ENCODE measurements around the gene DCAF17. TPM values are rescaled to one million over a fixed set of nuclear protein-coding genes. Genes with fewer than 3 reads are reported as not detected.

DCAF17 gene
- total and polyA plus RNA-seq, 2 of the 13 experiments (the other 11 are each of a cell fraction or from before 2014, with no cell fraction given): 13.7 to 30.0 TPM

DNA sequence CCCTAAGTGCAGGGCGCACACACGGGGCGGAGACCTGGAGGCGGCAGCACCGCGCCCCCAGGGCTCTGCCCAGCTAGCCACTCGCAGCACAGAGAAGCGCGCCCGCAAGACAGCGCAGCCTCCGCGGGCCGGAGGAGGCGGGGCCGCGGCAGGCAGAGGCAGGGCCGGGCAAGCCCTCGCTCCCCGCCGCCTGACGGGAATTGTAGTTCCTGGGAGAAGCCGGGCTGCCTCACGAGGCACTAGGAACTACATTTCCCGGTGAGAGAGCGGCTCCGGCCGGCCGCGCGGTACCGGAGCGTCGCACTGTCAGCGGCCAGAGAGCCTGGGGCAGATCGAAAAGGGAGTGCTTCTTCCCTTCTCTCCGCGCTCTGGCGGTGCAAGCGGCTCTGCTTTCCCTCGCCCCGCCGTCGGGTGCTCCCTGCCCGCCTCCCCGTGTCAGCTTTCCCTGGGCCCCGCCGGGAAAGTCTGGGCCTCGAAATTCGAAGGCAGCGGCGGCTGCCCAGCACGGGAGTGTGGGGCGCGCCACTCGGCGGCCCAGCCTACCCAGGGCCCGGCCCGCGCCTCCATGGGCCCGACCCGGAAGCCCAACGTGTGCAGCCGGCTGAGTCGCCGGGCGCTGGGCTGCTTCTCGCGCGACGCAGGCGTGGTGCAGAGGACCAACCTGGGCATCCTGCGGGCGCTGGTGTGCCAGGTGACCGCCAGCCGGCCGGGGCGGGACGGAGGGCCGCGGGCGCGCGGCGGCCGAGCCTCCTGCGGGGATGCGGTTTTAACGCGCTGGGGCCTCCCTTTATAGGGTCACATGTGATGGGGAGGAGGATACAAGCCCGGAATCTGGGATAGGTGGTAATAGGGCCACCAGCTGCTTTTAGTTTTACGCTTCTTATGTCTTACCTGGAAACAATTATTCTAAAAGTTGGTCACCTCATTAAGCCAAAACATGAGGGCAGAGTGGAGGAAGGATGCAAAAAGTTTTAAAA lies at the start of gene DCAF17 (continued):
- peak; percentile 94 for TF ChIP-seq NRL (CRISPR knock-in tag; IDR thresholded peaks at IDR 0.05; ENCODE audit: borderline replicate concordance)
- no peak; the same call in 1 of the 2 replicates for TF ChIP-seq ZNF775 (CRISPR knock-in tag; IDR thresholded peaks at IDR 0.05; ENCODE audit: borderline replicate concordance)
- TF ChIP-seq ZNF121 (CRISPR knock-in tag; IDR thresholded peaks at IDR 0.05): peak; percentile 29; the same call in 1 of the 2 replicates
- TF ChIP-seq, protein P1, sequence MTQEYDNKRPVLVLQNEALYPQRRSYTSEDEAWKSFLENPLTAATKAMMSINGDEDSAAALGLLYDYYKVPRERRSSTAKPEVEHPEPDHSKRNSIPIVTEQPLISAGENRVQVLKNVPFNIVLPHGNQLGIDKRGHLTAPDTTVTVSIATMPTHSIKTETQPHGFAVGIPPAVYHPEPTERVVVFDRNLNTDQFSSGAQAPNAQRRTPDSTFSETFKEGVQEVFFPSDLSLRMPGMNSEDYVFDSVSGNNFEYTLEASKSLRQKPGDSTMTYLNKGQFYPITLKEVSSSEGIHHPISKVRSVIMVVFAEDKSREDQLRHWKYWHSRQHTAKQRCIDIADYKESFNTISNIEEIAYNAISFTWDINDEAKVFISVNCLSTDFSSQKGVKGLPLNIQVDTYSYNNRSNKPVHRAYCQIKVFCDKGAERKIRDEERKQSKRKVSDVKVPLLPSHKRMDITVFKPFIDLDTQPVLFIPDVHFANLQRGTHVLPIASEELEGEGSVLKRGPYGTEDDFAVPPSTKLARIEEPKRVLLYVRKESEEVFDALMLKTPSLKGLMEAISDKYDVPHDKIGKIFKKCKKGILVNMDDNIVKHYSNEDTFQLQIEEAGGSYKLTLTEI (CRISPR knock-in tag; conservative IDR thresholded peaks at IDR 0.05): no peak
- TF ChIP-seq, protein P2, sequence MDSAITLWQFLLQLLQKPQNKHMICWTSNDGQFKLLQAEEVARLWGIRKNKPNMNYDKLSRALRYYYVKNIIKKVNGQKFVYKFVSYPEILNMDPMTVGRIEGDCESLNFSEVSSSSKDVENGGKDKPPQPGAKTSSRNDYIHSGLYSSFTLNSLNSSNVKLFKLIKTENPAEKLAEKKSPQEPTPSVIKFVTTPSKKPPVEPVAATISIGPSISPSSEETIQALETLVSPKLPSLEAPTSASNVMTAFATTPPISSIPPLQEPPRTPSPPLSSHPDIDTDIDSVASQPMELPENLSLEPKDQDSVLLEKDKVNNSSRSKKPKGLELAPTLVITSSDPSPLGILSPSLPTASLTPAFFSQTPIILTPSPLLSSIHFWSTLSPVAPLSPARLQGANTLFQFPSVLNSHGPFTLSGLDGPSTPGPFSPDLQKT (CRISPR knock-in tag; IDR thresholded peaks at IDR 0.05; ENCODE audit: borderline replicate concordance): peak; percentile 75; the same call in 1 of the 2 replicates
- no peak for TF ChIP-seq TMF1 (CRISPR knock-in tag; IDR thresholded peaks at IDR 0.05; ENCODE audit: low read depth)
- 0 out of 2 replicates have a peak, but pooled peaks have one; percentile 38 for TF ChIP-seq NCOA2 (CRISPR knock-in tag; IDR thresholded peaks at IDR 0.05)
- peak; percentile 81 for TF ChIP-seq HNRNPK (IDR thresholded peaks at IDR 0.05; ENCODE audit: low read depth, low read length, poor library complexity, severe bottlenecking)
- peak; percentile 82 for TF ChIP-seq SPEN (CRISPR knock-in tag; IDR thresholded peaks at IDR 0.05; ENCODE audit: low read depth)
- TF ChIP-seq, protein P3, sequence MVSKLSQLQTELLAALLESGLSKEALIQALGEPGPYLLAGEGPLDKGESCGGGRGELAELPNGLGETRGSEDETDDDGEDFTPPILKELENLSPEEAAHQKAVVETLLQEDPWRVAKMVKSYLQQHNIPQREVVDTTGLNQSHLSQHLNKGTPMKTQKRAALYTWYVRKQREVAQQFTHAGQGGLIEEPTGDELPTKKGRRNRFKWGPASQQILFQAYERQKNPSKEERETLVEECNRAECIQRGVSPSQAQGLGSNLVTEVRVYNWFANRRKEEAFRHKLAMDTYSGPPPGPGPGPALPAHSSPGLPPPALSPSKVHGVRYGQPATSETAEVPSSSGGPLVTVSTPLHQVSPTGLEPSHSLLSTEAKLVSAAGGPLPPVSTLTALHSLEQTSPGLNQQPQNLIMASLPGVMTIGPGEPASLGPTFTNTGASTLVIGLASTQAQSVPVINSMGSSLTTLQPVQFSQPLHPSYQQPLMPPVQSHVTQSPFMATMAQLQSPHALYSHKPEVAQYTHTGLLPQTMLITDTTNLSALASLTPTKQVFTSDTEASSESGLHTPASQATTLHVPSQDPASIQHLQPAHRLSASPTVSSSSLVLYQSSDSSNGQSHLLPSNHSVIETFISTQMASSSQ (IDR thresholded peaks at IDR 0.05; ENCODE audit: low read depth): no peak
- TF ChIP-seq, protein P3 (CRISPR knock-in tag; IDR thresholded peaks at IDR 0.05; ENCODE audit: borderline replicate concordance): peak; percentile 87
- no peak; the same call in none of the 2 replicates for TF ChIP-seq ZNF713 (CRISPR knock-in tag; IDR thresholded peaks at IDR 0.05)
- no peak for TF ChIP-seq SP140L (CRISPR knock-in tag; IDR thresholded peaks at IDR 0.05; ENCODE audit: borderline replicate concordance)
- TF ChIP-seq, protein P4, sequence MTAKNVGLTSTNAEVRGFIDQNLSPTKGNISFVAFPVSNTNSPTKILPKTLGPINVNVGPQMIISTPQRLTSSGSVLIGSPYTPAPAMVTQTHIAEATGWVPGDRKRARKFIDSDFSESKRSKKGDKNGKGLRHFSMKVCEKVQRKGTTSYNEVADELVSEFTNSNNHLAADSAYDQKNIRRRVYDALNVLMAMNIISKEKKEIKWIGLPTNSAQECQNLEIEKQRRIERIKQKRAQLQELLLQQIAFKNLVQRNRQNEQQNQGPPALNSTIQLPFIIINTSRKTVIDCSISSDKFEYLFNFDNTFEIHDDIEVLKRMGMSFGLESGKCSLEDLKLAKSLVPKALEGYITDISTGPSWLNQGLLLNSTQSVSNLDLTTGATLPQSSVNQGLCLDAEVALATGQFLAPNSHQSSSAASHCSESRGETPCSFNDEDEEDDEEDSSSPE (CRISPR knock-in tag; IDR thresholded peaks at IDR 0.05): peak; percentile 66
- TF ChIP-seq TOPORS (CRISPR knock-in tag; IDR thresholded peaks at IDR 0.05): peak; percentile 36; the same call in 1 of the 2 replicates
- TF ChIP-seq ZNF709 (CRISPR knock-in tag; IDR thresholded peaks at IDR 0.05): peak; percentile 88; the same call in 1 of the 2 replicates
- no peak for TF ChIP-seq NFE2L2 (IDR thresholded peaks at IDR 0.05; ENCODE audit: low read length)
- peak; percentile 72 for TF ChIP-seq ZNF451 (CRISPR knock-in tag; IDR thresholded peaks at IDR 0.05)
- TF ChIP-seq ARNT2 (CRISPR knock-in tag; IDR thresholded peaks at IDR 0.05; ENCODE audit: low read depth): peak; percentile 95
